ENCODE measurements around the gene ANKHD1.

GRCh38 chr5:140497897-140498296 lies 96.3 kb downstream of the ANKHD1 start:
- TF ChIP-seq POLR2A (conservative IDR thresholded peaks at IDR 0.05) (no peak), ZSCAN29 (IDR thresholded peaks at IDR 0.05) (no peak)
